GM21360 (cell line): ENCODE data around the gene MRPL4.
"Not testable (repeated sequence)": the region's sequence is repeated elsewhere in the genome, so short reads cannot be mapped to it uniquely, and the experiment has no call there.

Source experiments
- ATAC-seq: cut with Tn5 transposase; IDR thresholded peaks from one replicate; pipeline ENCODE4 v1.9.1; 2021; ENCODE audit warnings: mild to moderate bottlenecking, moderate library complexity; ENCODE audit not compliant: unreplicated experiment

The MRPL4 gene

GRCh38 chr19:10230173-10230860 is 21.7 kb upstream of the MRPL4 start:
- no peak for ATAC-seq

- no peak for ATAC-seq
Measured at GRCh38 chr19:10230861-10231611, 21.0 kb upstream of the MRPL4 start, which contains the start of gene S1PR2. Gene S1PR2, minus strand, starts transcription at chr19:10231331. Its CDS starts 6,426 bp downstream, at chr19:10224905.

- no peak for ATAC-seq
Measured at GRCh38 chr19:10231612-10232228, 20.3 kb upstream of the MRPL4 start.

GRCh38 chr19:10233946-10234345 is 18.1 kb upstream of the MRPL4 start:
- ATAC-seq = no peak

GRCh38 chr19:10235003-10235402 is 17.0 kb upstream of the MRPL4 start:
- ATAC-seq = no peak

GRCh38 chr19:10235409-10235808 is 16.6 kb upstream of the MRPL4 start:
- not testable (repeated sequence) for ATAC-seq

- ATAC-seq = no peak
Measured at GRCh38 chr19:10237702-10238101, 14.3 kb upstream of the MRPL4 start.

- no peak for ATAC-seq
Measured at GRCh38 chr19:10238172-10238783, 13.7 kb upstream of the MRPL4 start.

- not testable (repeated sequence) for ATAC-seq
Measured at GRCh38 chr19:10241826-10242449, 10.1 kb upstream of the MRPL4 start.

GRCh38 chr19:10243606-10244005 is 8.4 kb upstream of the MRPL4 start:
- ATAC-seq = no peak

GRCh38 chr19:10245189-10245939 is 6.7 kb upstream of the MRPL4 start:
- no peak for ATAC-seq

- ATAC-seq = no peak
Measured at GRCh38 chr19:10246511-10246910, 5.5 kb upstream of the MRPL4 start.

GRCh38 chr19:10252707-10253106 is 693 bp downstream of the MRPL4 start:
- no peak for ATAC-seq

- no peak for ATAC-seq
Measured at GRCh38 chr19:10254244-10254643, 2.2 kb downstream of the MRPL4 start.

GRCh38 chr19:10255358-10255757 is 3.3 kb downstream of the MRPL4 start:
- ATAC-seq = no peak

- ATAC-seq = no peak
Measured at GRCh38 chr19:10256551-10256950, 4.5 kb downstream of the MRPL4 start.

- ATAC-seq = no peak
Measured at GRCh38 chr19:10256970-10257615, 5.1 kb downstream of the MRPL4 start.

GRCh38 chr19:10258080-10258710 is 6.2 kb downstream of the MRPL4 start:
- ATAC-seq = no peak

- no peak for ATAC-seq
Measured at GRCh38 chr19:10259162-10259905, 7.3 kb downstream of the MRPL4 start.
